ENCODE results near the gene PRMT9.

The PRMT9 gene

DNA sequence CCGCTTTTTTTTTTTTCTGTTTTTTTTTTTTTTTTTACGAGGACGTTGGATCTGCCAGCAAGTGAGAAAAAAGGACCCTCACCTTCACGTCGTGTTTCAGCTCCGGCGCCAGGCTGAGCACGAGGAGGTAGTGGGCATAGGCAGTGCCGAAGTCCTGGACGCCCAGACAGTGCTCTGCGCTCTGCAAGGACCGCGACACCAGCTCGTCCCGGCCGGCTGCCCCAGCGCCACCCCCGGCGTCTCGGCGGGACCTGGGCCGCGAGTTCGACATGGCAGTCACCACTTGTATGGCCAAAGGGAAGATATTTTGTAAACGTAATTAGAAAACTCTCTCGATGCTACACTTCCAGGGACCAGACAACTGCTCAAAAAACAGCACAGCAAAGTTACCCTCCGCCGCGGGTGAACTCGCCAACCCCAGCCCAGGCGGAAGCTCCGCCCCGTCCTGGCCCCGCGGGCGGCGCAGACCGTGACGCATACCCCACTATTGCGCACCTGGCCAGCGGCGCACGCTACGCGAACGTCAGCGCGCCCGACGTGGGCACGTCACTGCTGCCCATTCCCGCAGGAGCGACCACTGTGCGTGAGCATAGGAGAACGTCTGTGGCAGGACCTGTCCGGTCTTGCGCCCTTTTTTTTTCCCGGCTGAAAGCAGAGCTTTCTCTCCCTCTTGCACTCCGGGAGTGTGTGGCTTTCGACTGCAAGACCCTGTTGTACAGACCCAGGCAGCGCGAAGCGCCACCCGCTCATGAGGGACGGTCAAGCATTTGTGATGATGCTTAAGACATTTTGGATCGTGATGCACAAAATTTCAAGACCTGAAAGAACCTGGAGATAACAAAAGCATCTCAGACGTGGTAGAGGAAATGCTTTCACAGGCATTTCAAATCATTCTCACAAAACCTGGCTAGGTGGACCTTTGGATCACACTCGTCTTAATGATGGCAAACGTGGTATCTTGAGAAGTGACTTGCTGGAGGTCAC is at the start of gene PRMT9:
Gene PRMT9 (minus strand): TSS at position 447 of the 984 bp plus-strand sequence. CDS start 176 bp downstream, at position 271.
- peak; percentile 69 to 92 for DNase-seq

DNA sequence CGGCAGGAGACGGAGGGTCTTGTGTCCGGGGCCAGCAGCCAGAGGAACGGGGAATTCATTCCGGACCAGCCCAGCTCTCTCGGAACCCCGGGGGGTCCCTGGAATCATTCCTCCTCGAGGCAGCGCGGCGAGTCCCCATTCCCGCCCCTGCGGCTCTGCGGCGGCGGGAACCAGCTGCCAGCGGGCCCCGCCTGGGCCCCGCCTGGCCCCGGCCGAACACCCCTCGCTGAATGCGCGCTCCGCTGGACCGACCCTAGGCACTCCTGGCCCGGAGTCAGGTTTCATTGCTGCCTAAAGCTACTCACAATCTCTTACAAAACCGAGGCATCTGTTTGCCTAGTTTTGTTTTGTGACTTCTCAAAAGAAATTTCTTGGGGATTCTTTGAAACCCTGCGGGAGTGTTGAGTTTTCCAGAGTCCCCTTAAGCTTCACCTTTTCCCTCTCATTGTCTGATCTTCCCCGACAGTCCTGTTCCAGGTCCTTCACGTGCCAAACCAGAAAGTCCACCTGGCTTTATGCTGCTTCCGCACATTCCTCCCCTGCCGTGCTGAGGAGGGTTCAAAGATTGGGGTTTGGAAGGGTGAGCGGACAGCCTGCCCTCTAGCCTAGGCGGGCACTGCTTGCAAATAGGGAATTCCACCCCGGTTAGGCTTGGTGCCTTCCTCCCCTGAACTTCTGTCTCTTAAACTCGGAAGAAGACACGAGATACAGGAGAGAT is 48.7 kb upstream of the PRMT9 start:
- DNase-seq = peak in 1 of 2 experiments; percentile 43

- peak in 1 of 2 experiments; percentile 67 for DNase-seq
Observed at GRCh38 chr4:147731580-147732517, 47.9 kb upstream of the PRMT9 start, which contains the start of gene ARHGAP10. Gene ARHGAP10 (plus strand): TSS chr4:147732088. CDS start chr4:147732302, 214 bp downstream.

- DNase-seq = no peak
Observed at GRCh38 chr4:147730333-147730732, 46.4 kb upstream of the PRMT9 start.

DNA sequence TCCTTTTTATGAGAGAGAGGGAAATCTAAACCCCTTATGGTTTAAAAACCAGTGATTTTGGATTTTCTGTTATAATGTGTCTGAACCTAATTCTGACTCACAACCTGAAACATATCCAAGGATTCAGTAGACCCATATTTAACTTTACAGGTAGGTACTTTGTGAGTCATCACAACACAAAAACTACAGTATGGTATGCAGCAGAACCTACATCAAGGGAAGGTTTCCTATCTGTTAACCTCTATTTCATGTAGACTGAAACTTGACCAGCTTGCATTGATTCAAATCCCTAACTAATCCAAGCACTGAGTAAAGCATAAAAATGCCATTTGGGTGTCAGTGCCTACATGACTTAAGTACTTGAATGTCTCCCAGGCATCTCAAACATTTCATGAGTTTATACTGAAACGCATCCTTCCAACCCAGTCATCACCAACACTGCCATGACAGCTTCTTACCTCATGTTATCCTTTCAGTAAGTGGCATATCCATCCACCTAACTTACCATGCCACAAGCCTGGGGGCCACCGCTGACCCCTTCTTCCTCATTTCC is 43.6 kb upstream of the PRMT9 start:
- DNase-seq = no peak

- no peak for DNase-seq
Observed at GRCh38 chr4:147725673-147726072, 41.7 kb upstream of the PRMT9 start.

DNA sequence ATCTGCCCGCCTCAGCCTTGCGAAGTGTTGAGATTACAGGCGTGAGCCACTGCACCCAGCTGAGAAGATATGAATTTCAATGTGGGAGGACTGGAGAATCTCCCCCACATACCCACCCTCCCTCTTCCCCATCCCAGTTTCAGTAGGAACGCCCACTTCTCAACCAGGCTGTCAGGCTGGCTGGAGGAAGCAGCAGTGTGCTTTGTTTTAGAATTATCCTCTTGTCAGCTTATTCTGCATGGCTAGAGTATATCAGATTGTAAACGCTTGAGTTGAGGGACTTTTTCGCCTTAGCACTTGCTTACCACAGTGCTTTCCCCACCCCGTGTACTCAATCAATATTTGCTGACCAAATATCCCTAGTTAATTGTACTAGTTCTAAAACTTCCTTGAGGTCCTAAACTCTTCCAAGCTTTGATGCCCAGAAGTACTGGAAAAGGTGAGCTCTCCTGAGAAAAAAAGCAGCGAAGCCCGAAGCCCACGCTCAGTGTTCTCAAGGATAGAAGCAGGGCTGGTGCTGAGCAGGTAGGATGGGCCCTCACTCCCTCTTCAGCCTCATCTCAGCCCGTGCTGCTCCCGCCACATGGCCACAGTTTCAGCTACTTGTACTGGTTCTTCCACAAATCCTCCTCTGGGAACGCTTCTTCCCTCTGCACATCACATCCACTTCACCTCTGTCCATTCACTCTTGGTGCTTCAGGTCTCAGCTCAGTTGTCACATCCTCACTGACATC is 40.7 kb upstream of the PRMT9 start:
- no peak for DNase-seq

- no peak for DNase-seq
Observed at GRCh38 chr4:147723326-147723725, 39.4 kb upstream of the PRMT9 start.

- no peak for DNase-seq
Observed at GRCh38 chr4:147717878-147718277, 33.9 kb upstream of the PRMT9 start.

GRCh38 chr4:147714575-147715401 is 30.8 kb upstream of the PRMT9 start:
- no peak for DNase-seq

GRCh38 chr4:147709999-147710398 is 26.0 kb upstream of the PRMT9 start:
- DNase-seq = no peak

- peak; percentile 8 to 48 for DNase-seq
Observed at GRCh38 chr4:147707892-147708672, 24.1 kb upstream of the PRMT9 start.

GRCh38 chr4:147704846-147705245 is 20.9 kb upstream of the PRMT9 start:
- DNase-seq = no peak

DNA sequence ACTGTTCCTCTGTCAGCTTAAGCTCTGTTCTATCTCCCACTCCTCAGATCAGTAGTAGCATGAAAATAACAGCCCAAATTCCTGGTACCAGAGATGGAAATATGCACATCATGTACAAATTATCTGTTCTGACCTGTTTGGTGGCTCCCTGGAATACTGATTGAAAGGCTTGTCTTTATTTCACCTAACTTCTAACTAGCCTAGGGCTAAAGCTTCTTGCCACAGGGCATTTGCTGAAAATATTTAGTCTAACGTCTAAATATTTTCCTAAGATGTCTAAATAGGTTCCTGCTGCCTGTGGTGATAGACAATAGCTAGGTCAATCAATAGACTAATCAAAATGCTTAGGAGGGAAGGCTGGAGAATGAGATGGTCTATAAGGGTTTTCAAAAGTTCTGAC is 12.9 kb upstream of the PRMT9 start:
- no peak for DNase-seq

GRCh38 chr4:147693218-147693617 is 9.3 kb upstream of the PRMT9 start:
- DNase-seq = no peak

- no peak for DNase-seq
Observed at GRCh38 chr4:147691820-147692219, 7.9 kb upstream of the PRMT9 start.

DNA sequence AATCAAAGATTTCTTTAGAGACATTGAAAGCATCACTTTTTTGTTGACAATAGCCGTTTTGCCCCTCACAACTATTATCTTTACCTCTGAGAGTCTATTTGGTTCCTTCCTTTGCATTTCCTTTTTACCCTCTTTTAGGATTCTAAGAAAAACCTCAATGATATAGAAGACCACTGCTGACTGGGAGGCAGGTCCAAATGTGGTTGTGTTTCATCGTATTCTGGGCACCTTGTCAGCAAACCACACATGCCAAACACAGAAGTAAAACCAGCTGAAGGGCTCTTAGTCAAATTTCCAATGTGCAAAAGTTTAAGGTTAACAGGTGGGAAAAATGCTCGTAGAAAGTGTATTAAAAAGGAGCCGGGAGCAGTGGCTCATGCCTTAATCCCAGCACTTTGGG is 5.1 kb upstream of the PRMT9 start:
- no peak for DNase-seq

DNA sequence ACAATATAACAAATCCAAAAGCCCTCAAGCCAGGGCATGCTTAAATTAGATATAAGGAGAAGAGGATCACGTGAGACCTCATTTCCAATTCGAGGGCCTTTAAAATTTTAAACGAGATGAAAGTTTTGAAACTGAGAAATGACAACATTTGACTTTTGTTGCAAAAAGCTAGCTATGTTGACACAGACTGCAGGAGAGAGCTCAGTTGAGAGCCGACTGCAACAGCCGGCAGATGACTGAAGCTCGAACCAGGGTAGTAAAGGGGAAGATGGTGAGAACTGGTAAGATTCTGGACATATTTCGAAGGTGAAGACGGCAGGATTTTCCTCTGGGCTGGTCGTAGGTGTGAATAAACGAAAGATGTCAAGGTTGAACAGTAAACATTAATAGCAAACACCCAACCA is 773 bp downstream of the PRMT9 start:
- peak in 1 of 2 experiments; percentile 6 for DNase-seq

DNA sequence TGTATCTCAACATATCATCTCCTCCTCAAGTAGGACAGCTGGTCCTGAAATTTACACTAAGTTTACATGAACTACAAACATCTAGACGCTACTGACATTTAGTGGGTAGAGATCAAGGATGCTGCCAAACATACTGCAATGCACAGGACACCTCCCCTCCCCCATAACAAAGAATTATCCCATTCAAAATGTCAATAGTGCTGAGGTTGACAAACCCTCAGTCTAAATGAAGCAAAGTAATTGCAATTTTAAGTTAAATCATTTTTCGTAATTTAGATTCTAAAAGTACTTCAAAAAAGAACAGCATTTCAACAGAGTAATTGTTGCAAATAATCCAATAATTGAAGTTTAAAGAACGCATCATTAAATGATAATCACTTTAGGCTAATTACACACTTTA is 1.2 kb downstream of the PRMT9 start:
- DNase-seq = no peak
